Stomach (tissue), 4 donors: Measurements from ENCODE around the gene ZIC4.

Experiments
- POLR2A ChIP-seq, 4 donors: fragments of 450-650 bp; IDR thresholded peaks; one replicate each; pipeline ENCODE4 v1.6.1; 2016; ENCODE audit warnings: antibody characterized with exemption in 4 of 4, control low read depth in 2 of 4, mild to moderate bottlenecking in 1 of 4, moderate library complexity in 1 of 4
- POLR2AphosphoS5 ChIP-seq, 3 donors: sonication (generic); formaldehyde crosslinking; IDR thresholded peaks; one replicate each; pipeline ENCODE4 v1.6.1; 2016; ENCODE audit warnings: antibody characterized with exemption in 3 of 3
- TF ChIP-seq, protein P1 (sequence below), 7 experiments: fragments of 450-650 bp in 4 of 7; fragments of 200-600 bp in 3 of 7; sonication (generic) in 3 of 7; IDR thresholded peaks; one replicate each; pipeline ENCODE4 v1.5.1; 2016 to 2019; ENCODE audit warnings: antibody characterized with exemption in 7 of 7, control low read depth in 2 of 7, mild to moderate bottlenecking in 1 of 7

DNA sequence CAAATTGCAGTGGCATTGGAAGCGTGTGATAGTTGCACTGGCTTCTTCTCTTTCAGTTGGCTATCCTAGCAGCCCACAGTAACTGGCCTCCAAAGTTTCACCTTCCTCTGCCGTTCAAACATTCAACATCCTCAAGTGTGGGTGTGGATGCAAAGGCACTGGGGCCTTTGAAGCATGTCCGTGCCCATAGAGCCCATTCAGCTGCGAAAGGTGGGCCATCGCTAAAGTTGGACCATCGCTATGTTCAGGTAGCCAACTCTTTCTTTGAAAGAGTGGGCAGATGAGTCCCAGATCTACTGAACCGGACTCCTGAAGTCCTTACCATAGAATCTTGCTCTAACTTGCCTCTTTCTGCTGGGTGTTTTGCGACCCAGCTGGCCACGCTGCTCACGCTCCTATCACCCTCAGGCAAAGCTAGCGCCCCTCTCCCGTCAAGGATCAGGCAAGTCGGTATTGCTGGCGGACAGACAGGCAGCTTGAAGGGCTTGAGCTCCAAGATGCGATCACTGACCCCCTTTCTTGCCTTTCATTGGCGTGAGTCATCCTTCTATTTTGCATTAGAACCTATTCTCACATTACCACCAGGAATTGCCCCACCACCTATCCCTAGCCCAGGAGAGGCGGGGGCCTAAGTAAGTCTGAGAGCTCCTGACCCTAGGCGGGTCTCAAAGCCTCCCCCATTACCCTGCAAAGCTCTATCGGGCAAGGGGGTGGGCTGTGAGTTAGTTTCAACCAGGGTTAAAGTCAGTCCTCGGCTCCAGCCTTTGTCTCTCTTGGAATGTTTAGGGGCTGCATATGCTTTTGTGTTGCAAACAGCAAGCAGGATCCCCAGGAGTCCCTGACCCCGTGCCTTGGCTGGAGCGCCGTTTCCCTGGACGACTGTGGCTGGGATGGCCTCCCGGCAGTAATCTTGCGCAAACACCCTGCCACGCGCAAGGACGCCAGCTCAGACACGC is 28.7 kb downstream of the ZIC4 start:
- TF ChIP-seq, protein P1, sequence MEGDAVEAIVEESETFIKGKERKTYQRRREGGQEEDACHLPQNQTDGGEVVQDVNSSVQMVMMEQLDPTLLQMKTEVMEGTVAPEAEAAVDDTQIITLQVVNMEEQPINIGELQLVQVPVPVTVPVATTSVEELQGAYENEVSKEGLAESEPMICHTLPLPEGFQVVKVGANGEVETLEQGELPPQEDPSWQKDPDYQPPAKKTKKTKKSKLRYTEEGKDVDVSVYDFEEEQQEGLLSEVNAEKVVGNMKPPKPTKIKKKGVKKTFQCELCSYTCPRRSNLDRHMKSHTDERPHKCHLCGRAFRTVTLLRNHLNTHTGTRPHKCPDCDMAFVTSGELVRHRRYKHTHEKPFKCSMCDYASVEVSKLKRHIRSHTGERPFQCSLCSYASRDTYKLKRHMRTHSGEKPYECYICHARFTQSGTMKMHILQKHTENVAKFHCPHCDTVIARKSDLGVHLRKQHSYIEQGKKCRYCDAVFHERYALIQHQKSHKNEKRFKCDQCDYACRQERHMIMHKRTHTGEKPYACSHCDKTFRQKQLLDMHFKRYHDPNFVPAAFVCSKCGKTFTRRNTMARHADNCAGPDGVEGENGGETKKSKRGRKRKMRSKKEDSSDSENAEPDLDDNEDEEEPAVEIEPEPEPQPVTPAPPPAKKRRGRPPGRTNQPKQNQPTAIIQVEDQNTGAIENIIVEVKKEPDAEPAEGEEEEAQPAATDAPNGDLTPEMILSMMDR (IDR thresholded peaks at IDR 0.05): no peak
- no peak for TF ChIP-seq POLR2AphosphoS5 (IDR thresholded peaks at IDR 0.05)
- no peak for TF ChIP-seq POLR2A (IDR thresholded peaks at IDR 0.05)
